ENCODE measurements around the gene KRTAP5-5.
A peak's percentile ranks its signal among the peaks of the same experiment; 100 is the strongest.
"Not testable (repeated sequence)": the region's sequence is repeated elsewhere in the genome, so short reads cannot be mapped to it uniquely, and the experiment has no call there.

Gene KRTAP5-5

DNA sequence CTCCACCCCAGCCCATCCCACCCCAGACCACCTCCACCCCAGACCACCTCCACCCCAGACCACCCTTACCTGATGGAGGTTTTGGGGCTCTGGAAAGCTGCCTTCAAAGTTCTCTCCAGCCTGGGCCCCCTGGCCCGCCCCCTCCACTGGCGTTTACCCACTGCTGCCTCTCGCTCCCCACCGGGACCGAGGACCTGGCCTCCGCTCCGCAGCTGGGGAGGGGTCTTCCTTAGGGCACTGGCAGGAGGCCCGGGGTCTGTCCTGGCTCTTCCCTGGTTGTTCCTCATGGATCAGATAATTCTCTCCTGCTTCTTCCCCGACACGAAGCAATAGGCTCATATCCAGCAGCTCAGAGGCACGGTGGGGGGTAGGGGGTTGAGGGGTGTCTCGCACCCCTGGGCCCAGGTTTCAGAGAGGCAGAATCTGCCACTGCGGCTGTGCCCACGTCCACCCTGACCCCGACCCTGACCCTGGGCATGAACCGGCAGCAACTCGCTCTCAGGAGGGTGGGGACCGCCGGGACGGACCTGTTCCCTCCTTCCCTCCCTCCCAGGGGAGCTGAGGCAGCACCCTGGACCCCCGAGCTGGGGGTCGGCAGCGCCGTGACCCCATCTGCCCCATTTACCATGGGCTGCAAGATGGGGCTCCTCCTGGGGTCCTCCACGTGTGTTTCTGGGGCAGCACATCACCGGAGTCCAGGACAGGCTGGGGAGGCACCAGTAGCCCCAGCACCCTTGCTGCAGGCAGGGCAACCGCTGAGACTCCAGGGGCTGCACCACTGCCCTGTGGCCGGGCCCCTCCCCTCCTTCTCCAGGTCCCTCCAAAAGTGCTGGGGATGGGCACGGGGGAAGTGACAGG lies 12.9 kb downstream of the KRTAP5-5 start:
- no peak for DNase-seq

DNA sequence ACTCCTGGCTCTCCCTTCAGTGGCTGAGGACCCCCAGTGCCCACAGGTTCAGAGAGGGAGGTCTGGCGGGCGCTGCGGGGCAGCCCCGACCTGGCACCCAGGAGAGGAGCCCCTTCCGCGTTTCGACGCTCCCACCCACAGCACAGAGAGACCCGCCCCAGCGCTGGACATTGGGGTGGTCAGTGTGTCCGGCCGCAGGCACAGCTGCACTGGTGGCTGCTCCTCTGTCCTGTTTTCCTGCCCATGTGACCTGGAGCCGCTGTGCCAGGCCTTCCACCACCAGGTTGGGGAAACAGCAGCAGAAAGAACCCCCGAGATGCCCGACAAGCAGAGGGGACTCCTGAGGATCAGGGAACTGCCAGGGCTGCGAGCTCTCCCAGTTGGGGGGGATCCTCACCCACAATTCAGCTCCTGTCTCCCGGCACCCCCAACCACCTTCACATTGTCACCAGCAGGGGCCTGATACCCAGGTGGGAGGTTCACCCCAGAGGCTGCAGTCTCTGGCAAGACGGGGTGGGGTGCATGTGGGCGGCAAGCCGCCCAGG lies 13.6 kb downstream of the KRTAP5-5 start:
- no peak for DNase-seq

DNA sequence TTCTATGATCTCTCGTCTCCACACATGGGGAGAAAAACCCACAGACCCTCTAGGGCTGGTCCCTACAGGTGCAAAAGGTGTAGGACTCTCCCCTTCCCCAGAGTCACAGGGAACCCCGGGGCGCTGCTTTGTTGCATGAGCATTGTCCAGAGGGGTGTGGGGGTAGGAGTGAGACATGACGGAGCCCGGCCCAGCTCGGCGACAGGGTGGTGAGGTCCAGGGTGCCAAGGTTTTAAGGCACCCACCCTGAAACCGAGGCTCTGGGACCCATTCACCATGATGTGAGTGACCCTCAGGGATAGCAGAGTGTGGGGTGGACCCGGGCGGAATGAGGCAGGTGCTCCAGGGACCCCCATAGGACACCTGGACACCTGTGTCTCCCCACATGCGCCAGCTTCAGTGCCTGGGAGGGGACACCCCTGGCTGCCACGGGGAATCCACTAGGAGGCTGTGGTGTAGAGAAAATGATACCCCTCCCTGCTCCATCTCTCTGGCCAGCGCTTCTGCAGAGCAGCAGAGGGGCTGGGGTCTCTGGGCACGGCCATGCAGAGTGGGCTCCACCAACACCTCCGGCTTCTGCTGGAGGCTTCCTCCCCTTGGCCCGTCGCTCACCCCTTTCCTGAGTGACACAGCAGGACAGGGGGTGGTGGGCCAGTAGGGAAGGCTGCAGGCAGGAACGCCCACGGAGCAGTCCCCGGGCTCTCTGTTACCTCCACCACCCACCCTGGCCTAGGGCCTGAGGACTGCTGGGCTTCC lies 15.2 kb downstream of the KRTAP5-5 start:
- DNase-seq: no peak

DNA sequence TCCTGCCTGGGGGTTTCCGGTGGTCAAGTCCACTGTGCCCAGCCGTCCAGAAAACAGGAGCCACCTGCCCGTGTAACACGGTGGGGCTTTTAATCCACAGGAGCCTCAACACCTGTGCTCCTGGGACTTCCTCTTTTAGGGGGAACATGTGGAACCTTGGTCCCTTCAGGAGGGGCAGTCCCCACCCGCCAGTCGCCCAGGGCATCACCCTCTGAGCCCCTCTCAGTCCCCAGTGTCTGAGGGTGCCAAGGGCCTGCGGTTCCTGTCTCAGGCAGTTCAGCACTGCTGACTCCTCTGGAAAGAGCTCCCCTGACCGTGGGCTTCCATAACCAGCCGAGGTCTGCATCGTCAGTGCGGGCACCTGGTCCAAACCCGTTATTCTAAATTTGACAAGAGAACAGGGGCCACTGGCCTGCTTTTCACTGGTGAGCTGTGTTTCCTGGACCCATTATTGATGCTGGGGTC lies 15.8 kb downstream of the KRTAP5-5 start:
- no peak for DNase-seq

DNA sequence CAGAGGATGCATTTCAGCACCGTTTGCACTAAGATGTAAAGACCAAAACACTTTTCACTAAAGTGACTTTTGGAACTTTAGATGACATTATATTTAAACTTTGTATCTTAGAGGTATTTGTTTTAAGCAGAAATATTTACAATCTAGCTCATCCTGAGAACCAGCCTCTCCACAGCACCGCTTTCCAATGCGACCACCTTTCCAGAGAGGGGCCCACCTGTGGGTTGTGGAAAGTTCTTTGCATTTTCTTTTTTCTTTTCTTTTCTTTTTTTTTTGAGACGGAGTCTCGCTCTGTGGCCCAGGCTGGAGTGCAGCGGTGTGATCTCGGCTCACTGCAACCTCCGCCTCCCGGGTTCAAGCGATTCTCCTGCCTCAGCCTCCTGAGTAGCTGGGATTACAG lies 17.0 kb downstream of the KRTAP5-5 start:
- not testable (repeated sequence) for DNase-seq

DNA sequence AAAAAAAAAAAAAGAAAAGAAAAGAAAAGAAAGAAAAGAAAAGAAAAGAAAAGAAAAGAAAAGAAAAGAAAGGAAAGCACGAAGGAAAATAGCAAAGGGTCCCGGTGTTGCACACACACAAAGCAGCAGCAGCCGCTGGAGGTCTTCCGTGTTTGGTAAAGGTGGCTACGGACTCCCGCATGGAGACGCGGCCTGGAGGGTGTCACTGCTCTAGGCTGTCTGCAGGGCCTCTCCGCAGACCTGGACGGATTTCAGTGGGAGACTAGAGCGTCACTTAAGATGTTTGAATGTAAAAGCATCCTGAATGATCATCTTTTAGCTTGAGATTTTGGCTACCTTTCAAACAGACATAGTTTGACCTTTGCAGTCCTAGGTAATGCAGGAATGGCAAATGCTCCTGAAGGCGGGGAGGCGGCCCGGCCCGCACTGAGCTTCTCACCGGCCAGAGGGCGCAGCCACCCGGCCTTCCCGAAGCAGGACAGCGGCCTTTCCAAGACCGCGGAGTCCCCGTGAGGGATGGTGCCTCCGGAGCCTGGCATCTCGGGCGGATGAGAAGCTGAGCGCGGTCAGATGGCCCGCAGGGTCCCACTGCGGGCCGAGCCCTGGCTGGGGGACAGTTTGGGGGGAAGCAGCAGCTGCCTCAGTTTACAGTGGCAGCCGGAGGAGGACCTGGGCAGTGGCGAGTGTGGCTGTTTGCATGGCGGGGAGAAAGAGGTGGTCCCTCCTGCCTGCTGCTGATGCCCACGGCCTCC lies 18.5 kb downstream of the KRTAP5-5 start:
- DNase-seq: no peak

DNA sequence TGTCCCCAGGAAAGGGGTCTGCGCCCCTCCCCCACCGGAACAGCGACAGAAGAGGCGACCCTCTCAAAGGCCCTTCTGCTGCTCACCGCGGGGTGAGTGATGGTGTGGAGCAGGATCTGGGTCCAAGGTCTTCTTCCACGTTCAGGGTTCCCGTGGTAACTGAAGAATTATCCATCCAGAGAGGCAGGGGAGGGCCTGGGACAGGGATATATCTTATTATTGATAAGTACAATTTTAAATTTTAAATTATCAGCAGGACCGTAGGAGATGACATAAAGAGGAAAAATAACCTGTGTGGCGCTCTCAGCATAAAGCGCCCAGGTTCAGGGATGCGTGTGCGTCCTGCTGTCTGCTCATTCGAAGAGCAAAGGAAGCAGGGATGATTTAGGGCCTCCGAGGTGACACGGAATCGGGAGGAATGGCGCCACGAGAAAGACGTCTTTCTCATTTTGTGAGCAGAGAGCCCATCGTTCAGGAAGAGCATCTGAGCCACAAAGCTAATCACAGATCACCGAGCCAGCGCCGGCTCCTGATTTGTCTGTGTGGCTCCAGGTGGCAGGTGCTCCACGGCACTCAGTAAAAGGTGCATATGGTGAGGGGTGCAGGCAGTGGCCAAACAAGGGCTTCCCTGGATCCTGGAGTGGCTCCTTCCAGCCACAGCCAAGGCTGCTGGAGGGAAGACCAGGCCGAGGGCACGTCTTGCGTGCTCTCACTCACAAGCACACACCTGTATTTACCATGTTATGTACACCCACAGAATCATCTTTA lies 19.3 kb downstream of the KRTAP5-5 start:
- no peak for DNase-seq

DNA sequence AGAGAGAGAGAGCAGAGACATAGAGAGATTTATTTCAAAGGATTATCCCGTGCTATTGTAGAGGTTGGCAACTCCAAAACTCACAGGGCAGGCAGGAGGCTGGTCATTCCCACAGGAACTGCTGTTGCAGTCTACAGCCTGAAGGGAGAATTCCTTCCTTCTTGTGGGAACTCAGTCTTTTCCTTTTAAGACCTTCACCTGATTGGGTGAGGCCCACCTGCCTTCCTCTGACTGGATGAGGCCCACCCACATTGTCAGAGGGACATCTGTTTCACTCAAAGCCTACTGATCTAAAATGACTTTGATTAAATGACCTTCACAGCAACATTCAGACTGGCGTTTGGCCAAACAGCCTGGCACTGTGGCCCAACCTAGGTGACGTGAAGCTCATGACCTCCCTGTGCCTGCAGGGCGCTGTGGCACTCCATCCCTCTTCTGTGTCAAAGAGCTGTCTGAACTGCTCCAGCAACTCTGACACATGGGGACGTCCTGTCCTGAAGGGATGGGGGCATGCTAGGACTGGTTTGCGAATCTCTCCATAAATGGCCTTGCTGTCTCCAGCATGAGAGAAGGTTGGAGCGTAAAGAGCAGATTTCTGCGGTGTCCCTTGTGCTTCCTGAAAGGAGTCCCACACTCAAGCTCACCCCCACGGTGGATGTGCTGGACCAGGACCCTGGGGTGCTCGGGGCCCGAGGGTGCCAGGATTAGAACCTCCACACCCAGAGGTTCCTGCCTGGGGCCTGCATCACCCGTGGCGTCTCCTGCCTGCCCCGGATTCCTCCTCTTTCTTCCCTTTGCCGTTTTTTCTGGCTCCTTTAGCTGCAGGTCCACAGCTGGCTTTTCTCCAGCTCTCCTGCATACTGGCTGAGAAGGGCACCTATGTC lies 20.7 kb downstream of the KRTAP5-5 start:
- DNase-seq: no peak

DNA sequence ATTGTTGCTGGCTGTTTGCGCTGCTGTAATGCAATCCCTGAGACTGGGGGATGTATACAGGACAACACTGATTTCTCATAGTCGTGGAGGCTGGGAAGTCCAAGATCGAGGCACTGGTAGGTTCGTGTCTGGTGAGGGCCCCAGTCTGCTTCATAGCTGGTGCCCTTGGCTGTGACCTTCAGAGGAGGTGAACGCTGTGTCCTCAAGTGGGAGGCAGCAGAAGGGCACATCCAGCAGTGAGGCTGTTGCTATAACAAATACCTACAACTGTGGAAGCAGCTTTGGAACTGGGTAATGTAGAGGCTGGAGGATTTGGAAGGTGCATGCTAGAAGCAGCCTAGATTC lies 21.3 kb downstream of the KRTAP5-5 start:
- DNase-seq: no peak

DNA sequence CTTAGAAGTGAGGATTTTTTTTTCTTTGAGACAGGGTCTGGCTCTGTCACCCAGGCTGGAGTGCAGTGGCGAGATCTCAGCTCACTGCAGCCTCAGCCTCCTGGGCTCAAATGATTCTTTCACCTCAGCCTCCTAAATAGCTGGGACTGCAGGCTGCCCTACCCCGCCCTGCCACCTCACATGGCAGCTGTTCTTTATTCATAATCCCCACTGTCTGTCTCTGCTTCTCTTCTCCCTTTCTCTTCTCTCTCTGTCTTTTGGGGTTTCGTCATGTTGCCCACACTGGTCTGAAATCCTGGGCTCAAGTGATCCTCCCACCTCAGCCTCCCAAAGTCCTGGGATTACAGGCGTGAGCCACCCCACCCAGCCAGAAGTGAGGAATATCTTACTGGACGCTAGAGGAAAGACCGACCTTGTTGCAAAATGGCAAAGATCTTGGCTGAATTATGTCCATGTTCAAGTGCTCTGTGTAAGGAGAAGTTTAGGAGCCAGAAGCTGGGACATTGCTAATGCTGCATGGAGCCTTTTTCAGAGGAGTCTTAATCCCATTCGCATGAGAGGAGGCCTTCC lies 21.9 kb downstream of the KRTAP5-5 start:
- no peak for DNase-seq

DNA sequence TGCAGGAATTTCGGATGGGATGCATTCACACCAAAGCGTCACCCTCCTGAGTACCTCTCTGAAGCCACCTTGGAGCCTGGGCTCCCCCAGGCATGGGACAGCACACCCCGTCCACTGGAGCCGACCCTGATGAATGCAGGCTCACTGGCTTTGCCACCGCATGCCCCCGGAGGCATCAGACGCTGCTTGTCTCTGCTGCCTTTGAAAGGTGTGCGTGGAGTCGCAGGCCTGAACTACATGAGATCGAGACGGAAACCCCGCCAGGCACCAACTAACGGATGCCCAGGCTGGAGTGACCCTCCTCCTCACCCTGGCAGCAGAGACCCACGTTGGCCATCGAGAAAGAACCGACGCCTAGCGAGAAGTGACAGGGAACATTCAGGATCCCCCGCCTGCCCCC lies 22.5 kb downstream of the KRTAP5-5 start:
- no peak for DNase-seq

DNA sequence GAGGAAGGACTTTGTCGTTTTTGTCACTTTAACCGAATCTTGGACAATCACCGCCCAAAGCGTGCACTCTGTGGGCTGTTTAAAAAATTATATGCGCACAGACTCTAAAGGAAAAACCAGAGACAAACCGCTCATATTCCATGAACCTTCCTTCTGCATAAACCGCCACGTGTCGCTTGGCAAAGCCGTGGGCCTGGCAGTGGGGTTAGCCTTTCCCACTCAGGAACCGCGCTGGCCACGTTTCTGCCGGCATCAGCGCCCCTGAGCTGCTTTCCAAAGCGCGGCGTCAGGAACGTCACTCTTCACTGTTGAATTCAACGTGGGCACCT lies 22.8 kb downstream of the KRTAP5-5 start:
- DNase-seq: no peak

DNA sequence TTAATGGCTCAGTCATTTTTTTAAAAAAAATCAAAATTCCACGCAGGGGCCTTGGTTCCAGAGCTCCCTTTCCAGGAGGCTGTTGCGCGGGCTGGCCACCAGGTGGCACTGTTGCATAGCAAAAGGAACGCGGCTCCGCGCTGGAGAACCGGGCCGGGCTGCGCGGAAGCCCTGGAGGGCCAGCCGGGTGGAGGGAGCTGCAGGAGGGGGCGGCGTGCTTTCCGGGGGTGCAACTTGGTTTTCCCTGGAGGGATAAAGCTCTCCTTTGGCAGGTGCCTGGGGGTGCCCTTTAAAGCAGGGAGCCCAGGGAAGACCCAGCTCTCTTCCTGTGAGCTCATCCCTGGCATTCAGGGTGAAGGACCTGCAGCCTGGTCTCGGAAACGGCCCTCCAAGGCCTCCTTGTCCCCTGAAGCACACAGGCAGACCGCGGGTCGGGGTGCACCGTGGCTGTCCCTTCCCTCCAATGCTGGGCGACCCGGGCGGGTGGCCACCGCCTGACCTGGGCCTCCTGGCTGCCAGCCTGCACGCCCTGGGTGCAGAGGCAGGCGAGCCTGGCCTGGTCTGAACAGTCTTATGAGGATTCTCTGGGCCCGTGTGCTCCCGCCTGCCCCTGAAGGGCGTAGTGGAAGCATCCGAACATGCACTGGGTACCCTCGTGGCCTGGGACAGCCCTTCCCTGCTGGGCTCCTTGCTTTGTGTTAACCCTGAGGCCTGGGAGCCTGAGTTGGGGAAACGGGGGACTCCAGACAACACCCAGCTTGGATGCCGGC lies 23.4 kb downstream of the KRTAP5-5 start:
- DNase-seq: peak; percentile 67

DNA sequence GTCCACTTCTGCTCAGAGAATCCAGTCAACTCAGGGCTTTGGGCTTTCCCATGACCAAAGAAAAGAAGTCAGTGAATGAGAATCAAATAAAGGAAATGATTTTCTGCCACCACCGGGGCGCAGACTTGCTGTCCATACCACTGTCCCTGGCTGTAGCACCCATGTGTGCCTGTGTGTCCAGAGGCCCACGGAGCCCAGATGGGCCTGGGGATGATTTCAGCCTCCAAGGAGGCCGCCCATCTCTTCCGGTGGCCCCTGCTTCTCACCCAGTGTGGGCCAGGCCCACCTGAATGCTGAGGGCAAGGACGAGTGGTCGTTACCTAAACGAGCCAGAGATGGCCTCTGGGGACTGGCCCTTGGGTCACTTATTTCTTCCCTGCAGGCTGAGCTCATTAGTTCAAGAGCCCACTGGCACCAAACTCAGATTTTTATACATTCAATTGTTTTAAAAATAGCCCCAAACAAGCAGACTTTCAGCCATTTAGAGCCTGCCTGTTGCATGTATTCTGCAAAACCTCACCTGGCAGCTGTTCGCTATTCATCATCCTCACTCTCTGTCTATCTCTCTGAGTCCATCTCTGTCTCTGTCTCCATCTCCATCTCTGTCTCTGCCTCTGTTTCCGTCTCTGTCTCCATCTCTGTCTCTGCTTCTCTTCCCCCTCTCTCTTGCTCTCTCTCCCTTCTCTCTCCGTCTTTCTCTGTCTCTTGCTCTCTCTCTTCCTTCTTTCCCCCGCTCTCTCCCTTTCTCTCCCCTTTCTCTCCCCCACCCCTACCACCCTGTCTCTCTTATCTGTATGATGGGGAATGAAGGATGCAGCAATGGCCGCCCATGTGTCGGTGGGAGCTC lies 24.2 kb downstream of the KRTAP5-5 start:
- DNase-seq: no peak

DNA sequence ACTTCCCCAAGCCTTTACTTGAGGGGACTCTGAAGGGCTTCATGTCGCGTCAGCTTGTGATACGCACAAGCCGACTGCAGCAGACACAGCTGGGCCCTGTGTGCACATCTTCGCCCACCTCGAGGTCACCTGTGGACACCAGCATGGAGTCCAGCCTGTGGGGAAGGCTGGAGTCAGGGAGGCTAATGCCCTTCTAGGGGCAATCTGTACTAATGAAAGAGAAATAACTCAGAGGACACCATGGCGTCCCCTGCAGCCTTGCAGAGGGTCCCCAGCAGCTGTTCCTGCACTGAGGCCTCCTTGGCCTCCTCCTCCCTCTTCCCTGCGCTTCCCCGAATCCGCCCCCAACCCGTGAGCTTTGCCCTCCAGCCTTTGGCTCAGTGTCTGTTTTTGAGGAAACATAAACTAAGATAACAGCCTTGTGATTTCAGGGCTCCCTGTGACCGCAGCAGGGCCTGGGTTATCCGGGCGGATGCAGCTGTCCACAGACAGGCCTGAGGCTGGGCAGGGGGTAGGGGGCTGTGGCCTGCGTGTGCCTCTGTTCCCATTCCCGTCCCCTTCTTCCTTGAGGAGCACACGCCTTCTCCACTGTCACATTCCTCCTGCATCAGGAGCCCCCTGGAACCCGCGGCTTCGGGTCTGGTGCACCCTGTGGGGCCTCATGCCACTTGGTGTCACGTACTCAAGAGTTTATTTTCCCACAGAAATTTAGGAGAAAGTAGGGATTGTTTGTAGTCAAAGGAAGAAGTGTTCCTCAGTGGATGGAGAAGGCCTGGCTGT lies 25.0 kb downstream of the KRTAP5-5 start:
- DNase-seq: no peak

DNA sequence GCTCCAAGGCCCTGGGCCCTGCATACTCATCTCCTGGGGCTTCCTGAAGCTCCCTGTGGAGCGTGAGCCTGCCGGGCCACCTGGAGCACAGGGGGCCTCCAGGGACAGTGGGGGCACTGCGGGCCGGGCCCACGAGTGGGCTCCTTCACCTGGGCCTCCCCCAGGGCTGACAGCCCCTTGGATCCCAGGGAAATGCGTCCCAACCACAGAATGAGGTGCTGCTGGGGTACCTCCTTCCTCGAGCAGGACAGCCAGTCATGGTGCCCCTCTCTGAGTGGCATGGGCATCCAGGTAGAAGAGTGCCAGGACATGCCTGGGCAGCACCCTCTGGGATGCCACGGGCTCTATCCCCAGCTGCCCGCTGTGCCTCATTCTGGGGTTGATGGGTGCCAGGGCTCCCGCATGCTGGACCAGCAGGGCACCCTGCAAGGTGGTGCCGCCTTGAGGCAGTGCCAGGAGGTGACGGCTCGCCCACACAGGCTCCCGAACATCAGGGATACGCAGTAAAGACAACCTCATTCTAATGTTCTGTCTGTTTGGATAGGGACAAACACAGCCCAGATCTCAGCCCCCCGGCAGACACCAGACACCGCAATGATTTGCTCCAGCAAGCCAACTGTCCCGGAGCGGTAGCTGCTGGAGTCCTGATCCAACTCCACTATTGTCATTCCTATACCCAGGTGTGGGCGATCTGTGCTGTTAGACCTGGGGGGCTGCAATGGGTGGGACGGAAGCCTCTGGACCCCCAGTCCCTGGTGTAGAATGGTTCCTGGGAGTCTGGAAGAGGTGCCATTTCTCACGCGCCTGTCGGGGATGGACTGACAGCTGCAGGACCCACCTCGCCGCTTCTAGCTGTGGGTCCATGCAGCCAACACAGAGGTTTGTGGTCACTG lies 25.8 kb downstream of the KRTAP5-5 start:
- DNase-seq: no peak

DNA sequence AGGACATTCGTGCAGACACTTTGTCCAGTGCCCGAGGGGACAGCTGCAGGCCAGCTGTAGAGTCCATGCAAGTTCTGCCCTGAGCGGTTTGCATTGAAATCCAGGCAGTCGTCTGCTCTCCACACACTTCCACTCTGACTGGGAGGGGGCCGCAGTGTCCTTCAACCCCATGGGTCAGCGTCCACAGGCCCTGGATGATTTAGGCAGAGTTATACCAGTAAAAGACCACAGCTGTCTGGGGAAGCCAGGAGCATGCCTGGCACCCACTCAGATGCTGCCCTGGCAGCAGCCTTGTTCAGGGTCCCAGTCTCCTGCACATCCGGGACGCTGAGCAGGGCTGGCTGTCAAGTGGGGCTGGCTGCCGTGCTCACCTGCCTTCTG lies 26.5 kb downstream of the KRTAP5-5 start:
- no peak for DNase-seq

DNA sequence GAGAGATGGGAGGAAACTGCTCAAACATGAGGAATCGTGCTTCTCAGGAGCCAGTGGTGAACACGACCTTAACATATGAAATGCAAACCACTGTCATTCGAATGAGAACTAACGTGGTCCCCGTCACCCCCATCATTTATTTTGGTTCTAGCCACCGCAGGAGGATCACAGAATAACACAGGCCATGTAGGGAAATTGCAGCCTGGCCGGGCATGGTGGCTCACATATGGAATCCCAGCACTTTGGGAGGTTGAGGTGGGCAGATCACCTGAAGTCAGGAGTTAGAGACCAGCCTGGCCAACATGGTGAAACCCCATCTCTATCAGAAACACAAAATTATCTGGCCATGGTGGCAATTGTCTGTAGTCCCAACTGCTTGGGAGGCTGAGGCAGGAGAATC lies 27.1 kb downstream of the KRTAP5-5 start:
- no peak for DNase-seq
